IMR-90 (cell line): ENCODE measurements around the gene EFEMP2. TPM values are rescaled to one million over a fixed set of nuclear protein-coding genes. Genes with fewer than 3 reads are reported as not detected.

Experiments used
- ATAC-seq: fragments of 200-7000 bp; cut with Tn5 transposase; 2 replicates; pipeline ENCODE4 v1.9.1; 2020; ENCODE audit warnings: low read depth, mild to moderate bottlenecking, moderate library complexity
- BruUV-seq: library from RNA; stranded (reverse); fragments of 400-500 nt; replicated peaks from 2 replicates; lab custom pipeline; 2021; lab: Mats Ljungman, UMichigan
- CTCF ChIA-PET: fragments of 300-600 bp; formaldehyde crosslinking; extraction: SDS; loops from one replicate; lab custom pipeline; 2021; ENCODE audit warnings: antibody characterized with exemption; lab: Yijun Ruan, JAX
- POLR2A ChIA-PET: fragments of 300-600 bp; sonication (Branson Sonifier 250); formaldehyde crosslinking; loops from one replicate; lab custom pipeline; 2022; ENCODE audit warnings: antibody characterized with exemption; ENCODE audit not compliant: unreplicated experiment; lab: Charles Lee
- DNase-seq: peaks from one replicate; pipeline ENCODE4 v3.0.0; 2013
- H2AFZ ChIP-seq: replicated peaks from 2 replicates; pipeline ENCODE3; 2013; ENCODE audit warnings: low read length, mild to moderate bottlenecking; ENCODE audit not compliant: poor library complexity
- H2AK5ac ChIP-seq: 2 replicates; pipeline ENCODE4 v1.6.1; 2013; ENCODE audit warnings: low read depth, low read length, inconsistent platforms
- H2AK9ac ChIP-seq: replicated peaks from 2 replicates; pipeline ENCODE3; 2013; ENCODE audit warnings: mild to moderate bottlenecking, low read depth, low read length, moderate library complexity; ENCODE audit not compliant: poor library complexity
- H2BK120ac ChIP-seq: 2 replicates; pipeline ENCODE4 v1.6.1; 2013; ENCODE audit warnings: low read depth, low read length, inconsistent platforms
- H2BK15ac ChIP-seq: 3 replicates; pipeline ENCODE4 v1.6.1; 2013; ENCODE audit warnings: low read depth, low read length, inconsistent platforms
- H2BK20ac ChIP-seq: 2 replicates; pipeline ENCODE4 v1.6.1; 2013; ENCODE audit warnings: low read depth, mild to moderate bottlenecking, inconsistent platforms, low read length, moderate library complexity
- H2BK5ac ChIP-seq: 2 replicates; pipeline ENCODE4 v1.6.1; 2013; ENCODE audit warnings: mild to moderate bottlenecking, low read depth, low read length, inconsistent platforms; ENCODE audit not compliant: poor library complexity, severe bottlenecking
- H3K14ac ChIP-seq: replicated peaks from 2 replicates; pipeline ENCODE4 v1.6.1; 2013; ENCODE audit warnings: low read depth, low read length, inconsistent platforms
- H3K18ac ChIP-seq: 2 replicates; pipeline ENCODE4 v1.6.1; 2013; ENCODE audit warnings: low read depth, low read length, control low read depth
- H3K23ac ChIP-seq: 2 replicates; pipeline ENCODE4 v1.6.1; 2013; ENCODE audit warnings: low read depth, low read length, inconsistent platforms
- H3K27ac ChIP-seq: 2 replicates; pipeline ENCODE4 v1.5.1; 2013; ENCODE audit warnings: mild to moderate bottlenecking, control low read depth, low read length; ENCODE audit not compliant: insufficient read depth
- H3K27me3 ChIP-seq: 2 replicates; pipeline ENCODE4 v1.6.1; 2013; ENCODE audit warnings: low read length; ENCODE audit not compliant: control insufficient read depth, insufficient read depth
- H3K36me3 ChIP-seq: 2 replicates; pipeline ENCODE4 v1.6.1; 2013; ENCODE audit warnings: low read length, mixed read lengths; ENCODE audit not compliant: control insufficient read depth, insufficient read depth
- H3K4ac ChIP-seq: 2 replicates; pipeline ENCODE4 v1.6.1; 2013; ENCODE audit warnings: low read depth, low read length, inconsistent platforms
- H3K4me1 ChIP-seq: 2 replicates; pipeline ENCODE4 v1.6.1; 2013; ENCODE audit warnings: low read length, mixed read lengths; ENCODE audit not compliant: control insufficient read depth, insufficient read depth
- H3K4me2 ChIP-seq: 2 replicates; pipeline ENCODE4 v1.6.1; 2013; ENCODE audit warnings: low read depth, mild to moderate bottlenecking, control low read depth, low read length, moderate library complexity
- H3K4me3 ChIP-seq: 2 replicates; pipeline ENCODE4 v1.5.1; 2013; ENCODE audit warnings: low read depth, mild to moderate bottlenecking, control low read depth, low read length, moderate library complexity; ENCODE audit not compliant: insufficient read depth
- H3K56ac ChIP-seq: 2 replicates; pipeline ENCODE4 v1.6.1; 2013; ENCODE audit warnings: low read length, inconsistent platforms; ENCODE audit not compliant: insufficient read depth; ENCODE audit errors: extremely low read depth
- H3K79me1 ChIP-seq, 2 experiments: 2 replicates each; pipeline ENCODE4 v1.6.1; 2013; ENCODE audit warnings: low read length in 2 of 2, inconsistent platforms in 1 of 2, low read depth in 1 of 2
- H3K9ac ChIP-seq: 2 replicates; pipeline ENCODE4 v1.6.1; 2013; ENCODE audit warnings: low read depth, low read length, control low read depth
- H3K9me1 ChIP-seq: 2 replicates; pipeline ENCODE4 v1.6.1; 2013; ENCODE audit warnings: low read length, inconsistent platforms; ENCODE audit not compliant: insufficient read depth
- H3K9me3 ChIP-seq: 2 replicates; pipeline ENCODE4 v1.6.1; 2013; ENCODE audit warnings: low read length; ENCODE audit not compliant: control insufficient read depth, insufficient read depth
- H4K20me1 ChIP-seq: 2 replicates; pipeline ENCODE4 v1.6.1; 2013; ENCODE audit warnings: low read length, inconsistent platforms; ENCODE audit not compliant: insufficient read depth
- H4K5ac ChIP-seq: 2 replicates; pipeline ENCODE4 v1.6.1; 2013; ENCODE audit warnings: mild to moderate bottlenecking, low read depth, low read length, control low read depth
- H4K8ac ChIP-seq, 2 experiments: 2 replicates each; pipeline ENCODE4 v1.6.1; 2013; ENCODE audit warnings: low read depth in 2 of 2, low read length in 2 of 2, control low read depth in 1 of 2, inconsistent platforms in 1 of 2
- H4K91ac ChIP-seq: 2 replicates; pipeline ENCODE4 v1.6.1; 2013; ENCODE audit warnings: low read depth, low read length, inconsistent platforms; ENCODE audit not compliant: insufficient read depth
- BHLHE40 ChIP-seq: fragments of 150-350 bp; IDR thresholded peaks from 2 replicates; pipeline ENCODE4 v1.6.1; 2016; ENCODE audit warnings: mild to moderate bottlenecking, low read depth, low read length
- CEBPB ChIP-seq: IDR thresholded peaks from 2 replicates; pipeline ENCODE4 v1.6.1; 2012; ENCODE audit warnings: low read depth, low read length, improper control_type of control experiment
- CHD1 ChIP-seq: IDR thresholded peaks from 2 replicates; pipeline ENCODE4 v1.6.1; 2012; ENCODE audit warnings: low read depth, low read length, improper control_type of control experiment
- FOS ChIP-seq: fragments of 150-350 bp; IDR thresholded peaks from 2 replicates; pipeline ENCODE4 v1.6.1; 2016; ENCODE audit warnings: low read depth, low read length
- MAFK ChIP-seq: IDR thresholded peaks from 2 replicates; pipeline ENCODE4 v1.6.1; 2012; ENCODE audit warnings: low read depth, low read length, improper control_type of control experiment
- MAZ ChIP-seq: IDR thresholded peaks from 2 replicates; pipeline ENCODE4 v1.6.1; 2012; ENCODE audit warnings: low read depth, mild to moderate bottlenecking, low read length, improper control_type of control experiment, moderate library complexity, borderline replicate concordance
- MXI1 ChIP-seq: IDR thresholded peaks from 2 replicates; pipeline ENCODE4 v1.6.1; 2012; ENCODE audit warnings: low read depth, mild to moderate bottlenecking, low read length, moderate library complexity, borderline replicate concordance
- NFE2L2 ChIP-seq: fragments of 150-350 bp; IDR thresholded peaks from 2 replicates; pipeline ENCODE4 v1.6.1; 2016; ENCODE audit warnings: low read depth, mild to moderate bottlenecking, low read length
- POLR2A ChIP-seq: IDR thresholded peaks from 2 replicates; pipeline ENCODE4 v1.6.1; 2012; ENCODE audit warnings: mild to moderate bottlenecking, low read depth, low read length
- RAD21 ChIP-seq: IDR thresholded peaks from 2 replicates; pipeline ENCODE4 v1.6.1; 2012; ENCODE audit warnings: low read length, improper control_type of control experiment
- RCOR1 ChIP-seq: IDR thresholded peaks from 2 replicates; pipeline ENCODE4 v1.6.1; 2012; ENCODE audit warnings: mild to moderate bottlenecking, low read length, improper control_type of control experiment; ENCODE audit not compliant: insufficient replicate concordance
- RFX5 ChIP-seq: IDR thresholded peaks from 2 replicates; pipeline ENCODE4 v1.8.0; 2012; ENCODE audit warnings: low read depth, mild to moderate bottlenecking, low read length, moderate library complexity
- SMC3 ChIP-seq: fragments of 150-350 bp; IDR thresholded peaks from 2 replicates; pipeline ENCODE4 v1.6.1; 2016; ENCODE audit warnings: low read depth, mild to moderate bottlenecking, antibody characterized with exemption, low read length, moderate library complexity
- WGBS, 2 experiments: methylation state at CpG; one replicate each; pipeline versions ENCODE4 v1.1.5 to v1.1.7; 2013; ENCODE audit warnings: missing lambda C conversion rate in 2 of 2; ENCODE audit not compliant: insufficient read length in 1 of 2; ENCODE audit errors: extremely low coverage in 2 of 2; 5-methylcytosine and 5-hydroxymethylcytosine counted together
- dilution Hi-C: fragments of 300-500 bp; cut with HindIII; formaldehyde crosslinking; loops from one replicate; pipeline ENCODE4 v1.14.3; 2018; ENCODE audit warnings: low sequenced_read_pairs; ENCODE audit not compliant: unreplicated experiment
- in situ Hi-C: fragments of 300-500 bp; cut with MboI; formaldehyde crosslinking; loops from 3 replicates; pipeline ENCODE4 v1.14.3; 2019; ENCODE audit warnings: low sequenced_read_pairs, inconsistent platforms, mixed read lengths
- intact Hi-C: fragments of 100-400 bp; cut with micrococcal nuclease; formaldehyde crosslinking; loops from 2 replicates; pipeline ENCODE4 v1.10.0; 2022
- polyA plus RNA-seq, 3 experiments: library from polyadenylated mRNA; depleted of rRNA; stranded (reverse); fragments of >200 nt; gene quantifications; 2 replicates each; pipeline ENCODE4 v1.2.3, GENCODE V29; 2012; ENCODE audit warnings: low replicate concordance in 1 of 3
- total RNA-seq: library from RNA; depleted of rRNA; stranded (reverse); fragments of >200 nt; gene quantifications from 2 replicates; pipeline ENCODE4 v1.2.3, GENCODE V29; 2012
- TF ChIP-seq, protein P1 (sequence below): fragments of 150-350 bp; IDR thresholded peaks from 2 replicates; pipeline ENCODE4 v1.6.1; 2017; ENCODE audit warnings: mild to moderate bottlenecking, antibody characterized with exemption, low read length, low read depth
- TF ChIP-seq, protein P2 (sequence below): conservative IDR thresholded peaks from 2 replicates; pipeline ENCODE4 v1.5.1; 2012; ENCODE audit warnings: mild to moderate bottlenecking, low read depth, low read length, improper control_type of control experiment
- TF ChIP-seq, protein P3 (sequence below): fragments of 150-350 bp; IDR thresholded peaks from 2 replicates; pipeline ENCODE4 v1.6.1; 2016; ENCODE audit warnings: low read depth, mild to moderate bottlenecking, low read length, moderate library complexity, borderline replicate concordance

EFEMP2 gene
- total and polyA plus RNA-seq, 2 of the 4 experiments (the other 2 are of a cell fraction): 62.7 to 431 TPM

DNA sequence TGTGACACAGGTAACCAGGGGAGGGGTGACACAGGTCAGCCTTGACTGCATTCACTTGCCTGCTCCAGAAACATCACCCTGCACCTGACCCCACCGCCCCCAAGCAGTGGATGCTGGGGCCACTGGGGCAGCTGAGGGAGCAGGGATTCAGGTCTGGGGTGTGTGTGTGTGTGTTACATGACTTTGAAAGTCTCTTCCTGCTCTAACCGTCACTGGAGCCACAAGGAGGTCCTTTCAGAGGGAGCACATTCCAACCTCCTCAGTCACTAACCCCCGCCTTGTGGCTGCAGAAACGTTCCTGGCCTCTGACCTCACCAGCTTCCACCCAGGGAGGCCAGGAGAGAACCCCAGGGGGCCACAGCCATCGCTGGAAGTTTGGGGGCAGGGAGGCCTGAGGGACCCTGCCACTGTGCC is 30.5 kb upstream of the EFEMP2 start:
- peaks cover 20% of the 10 kb centered on the region for H3K4me1 ChIP-seq

More for the DNA sequence above, 30.5 kb upstream of the EFEMP2 start:
- Histone ChIP-seq H2AK5ac (peak overlapping the region; percentile 100), H3K9me1 (peaks cover 19% of the 10 kb centered on the region), H4K20me1 (peaks cover 17% of the 10 kb centered on the region), H3K4ac (peak overlapping the region; percentile 98), H2BK20ac (peak overlapping the region; percentile 99), H3K9ac (peak overlapping the region; percentile 70; the same call in 1 of the 2 replicates), H3K9me3 (no peaks in the 10 kb centered on the region), H3K23ac (peak overlapping the region; percentile 99), H2BK5ac (peak overlapping the region; percentile 100), H3K27ac (peak overlapping the region; percentile 97), H2AK9ac (peak overlapping the region; percentile 99), H4K5ac (peak overlapping the region; percentile 94), H3K4me2 (peak overlapping the region; percentile 77), H3K18ac (peak overlapping the region; percentile 95), H3K14ac (peak overlapping the region; percentile 98), H3K36me3 (peaks cover 3% of the 10 kb centered on the region), H2BK120ac (peak overlapping the region; percentile 100), H2BK15ac (peak overlapping the region; percentile 98; the same call in 2 of the 3 replicates), H3K79me1 (peaks cover 31 to 61% of the 10 kb centered on the region in 2 experiments), H3K56ac (peak overlapping the region; percentile 97), H3K4me3 (no peak overlapping the region), H4K8ac (peak overlapping the region; percentile 89 to 97), H2AFZ (peak overlapping the region; percentile 83), H3K27me3 (no peaks in the 10 kb centered on the region), H4K91ac (peak overlapping the region; percentile 99)
- BruUV-seq: no TSS peak
- WGBS, 2 experiments: no CpG with 5 or more reads among the region's 5 CpGs
- intact Hi-C loops (loop anchor here (1.0 kb wide), 1 partner anchor 8 kb away; no protein-coding TSS in a partner anchor), in situ Hi-C loops (no loop called here), dilution Hi-C loops (no loop called here)
- ATAC-seq (peak; percentile 53), DNase-seq (peak; percentile 91)
- CTCF ChIA-PET: no interaction called here
- TF ChIP-seq, protein P1, sequence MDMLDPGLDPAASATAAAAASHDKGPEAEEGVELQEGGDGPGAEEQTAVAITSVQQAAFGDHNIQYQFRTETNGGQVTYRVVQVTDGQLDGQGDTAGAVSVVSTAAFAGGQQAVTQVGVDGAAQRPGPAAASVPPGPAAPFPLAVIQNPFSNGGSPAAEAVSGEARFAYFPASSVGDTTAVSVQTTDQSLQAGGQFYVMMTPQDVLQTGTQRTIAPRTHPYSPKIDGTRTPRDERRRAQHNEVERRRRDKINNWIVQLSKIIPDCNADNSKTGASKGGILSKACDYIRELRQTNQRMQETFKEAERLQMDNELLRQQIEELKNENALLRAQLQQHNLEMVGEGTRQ: 0 out of 2 replicates have a peak, but pooled peaks have one; percentile 2
- TF ChIP-seq, protein P2, sequence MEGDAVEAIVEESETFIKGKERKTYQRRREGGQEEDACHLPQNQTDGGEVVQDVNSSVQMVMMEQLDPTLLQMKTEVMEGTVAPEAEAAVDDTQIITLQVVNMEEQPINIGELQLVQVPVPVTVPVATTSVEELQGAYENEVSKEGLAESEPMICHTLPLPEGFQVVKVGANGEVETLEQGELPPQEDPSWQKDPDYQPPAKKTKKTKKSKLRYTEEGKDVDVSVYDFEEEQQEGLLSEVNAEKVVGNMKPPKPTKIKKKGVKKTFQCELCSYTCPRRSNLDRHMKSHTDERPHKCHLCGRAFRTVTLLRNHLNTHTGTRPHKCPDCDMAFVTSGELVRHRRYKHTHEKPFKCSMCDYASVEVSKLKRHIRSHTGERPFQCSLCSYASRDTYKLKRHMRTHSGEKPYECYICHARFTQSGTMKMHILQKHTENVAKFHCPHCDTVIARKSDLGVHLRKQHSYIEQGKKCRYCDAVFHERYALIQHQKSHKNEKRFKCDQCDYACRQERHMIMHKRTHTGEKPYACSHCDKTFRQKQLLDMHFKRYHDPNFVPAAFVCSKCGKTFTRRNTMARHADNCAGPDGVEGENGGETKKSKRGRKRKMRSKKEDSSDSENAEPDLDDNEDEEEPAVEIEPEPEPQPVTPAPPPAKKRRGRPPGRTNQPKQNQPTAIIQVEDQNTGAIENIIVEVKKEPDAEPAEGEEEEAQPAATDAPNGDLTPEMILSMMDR: no peak
- TF ChIP-seq RCOR1: no peak
- peak; percentile 70; the same call in 1 of the 2 replicates for TF ChIP-seq POLR2A
- TF ChIP-seq RAD21: no peak
- no peak for TF ChIP-seq MAFK
- TF ChIP-seq, protein P3, sequence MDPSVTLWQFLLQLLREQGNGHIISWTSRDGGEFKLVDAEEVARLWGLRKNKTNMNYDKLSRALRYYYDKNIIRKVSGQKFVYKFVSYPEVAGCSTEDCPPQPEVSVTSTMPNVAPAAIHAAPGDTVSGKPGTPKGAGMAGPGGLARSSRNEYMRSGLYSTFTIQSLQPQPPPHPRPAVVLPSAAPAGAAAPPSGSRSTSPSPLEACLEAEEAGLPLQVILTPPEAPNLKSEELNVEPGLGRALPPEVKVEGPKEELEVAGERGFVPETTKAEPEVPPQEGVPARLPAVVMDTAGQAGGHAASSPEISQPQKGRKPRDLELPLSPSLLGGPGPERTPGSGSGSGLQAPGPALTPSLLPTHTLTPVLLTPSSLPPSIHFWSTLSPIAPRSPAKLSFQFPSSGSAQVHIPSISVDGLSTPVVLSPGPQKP: no peak
- TF ChIP-seq MAZ: peak; percentile 76
- TF ChIP-seq NFE2L2: peak; percentile 2; the same call in 1 of the 2 replicates
- TF ChIP-seq CEBPB: no peak
- TF ChIP-seq FOS: peak; percentile 79
- peak; percentile 67 for TF ChIP-seq BHLHE40
- TF ChIP-seq MXI1: no peak
- no peak for TF ChIP-seq CHD1
- no peak for TF ChIP-seq SMC3
- no peak for TF ChIP-seq RFX5
- POLR2A ChIA-PET: interaction anchor here (0.6 to 1.3 kb wide), 2 partner anchors 9 to 16 kb away, joined by 3 to 4 read pairs; no protein-coding TSS in a partner anchor
